Spleen (tissue), 7 donors: ENCODE results near the gene SLC24A3.

Source experiments
- POLR2A ChIP-seq, 3 donors: fragments of 450-650 bp; IDR thresholded peaks; one replicate each; pipeline ENCODE4 v1.5.1; 2017; ENCODE audit warnings: antibody characterized with exemption in 3 of 3, mild to moderate bottlenecking in 1 of 3
- POLR2AphosphoS5 ChIP-seq, 3 donors: sonication (generic); formaldehyde crosslinking; IDR thresholded peaks; one replicate each; pipeline ENCODE4 v1.5.1; 2017; ENCODE audit warnings: antibody characterized with exemption in 3 of 3
- TF ChIP-seq, protein P1 (sequence below), 11 experiments: fragments of 200-600 bp in 7 of 11; fragments of 450-650 bp in 4 of 11; sonication (generic) in 4 of 11; IDR thresholded peaks in 8 of 11; conservative IDR thresholded peaks in 3 of 11; 1 replicate in 7 of 11; 2 replicates in 4 of 11; pipeline versions ENCODE4 v1.4.0 to v1.8.0; 2016 to 2021; ENCODE audit warnings: antibody characterized with exemption in 11 of 11, inconsistent platforms in 4 of 11, mild to moderate bottlenecking in 1 of 11
- donor health status: DM: no; HTN: no; CAD: no; lungs with moderate emphysema.
- donor health status: DM: no; HTN: no; CAD: no.
- donor health status: DM: no; HTN: no; CAD: no.

DNA sequence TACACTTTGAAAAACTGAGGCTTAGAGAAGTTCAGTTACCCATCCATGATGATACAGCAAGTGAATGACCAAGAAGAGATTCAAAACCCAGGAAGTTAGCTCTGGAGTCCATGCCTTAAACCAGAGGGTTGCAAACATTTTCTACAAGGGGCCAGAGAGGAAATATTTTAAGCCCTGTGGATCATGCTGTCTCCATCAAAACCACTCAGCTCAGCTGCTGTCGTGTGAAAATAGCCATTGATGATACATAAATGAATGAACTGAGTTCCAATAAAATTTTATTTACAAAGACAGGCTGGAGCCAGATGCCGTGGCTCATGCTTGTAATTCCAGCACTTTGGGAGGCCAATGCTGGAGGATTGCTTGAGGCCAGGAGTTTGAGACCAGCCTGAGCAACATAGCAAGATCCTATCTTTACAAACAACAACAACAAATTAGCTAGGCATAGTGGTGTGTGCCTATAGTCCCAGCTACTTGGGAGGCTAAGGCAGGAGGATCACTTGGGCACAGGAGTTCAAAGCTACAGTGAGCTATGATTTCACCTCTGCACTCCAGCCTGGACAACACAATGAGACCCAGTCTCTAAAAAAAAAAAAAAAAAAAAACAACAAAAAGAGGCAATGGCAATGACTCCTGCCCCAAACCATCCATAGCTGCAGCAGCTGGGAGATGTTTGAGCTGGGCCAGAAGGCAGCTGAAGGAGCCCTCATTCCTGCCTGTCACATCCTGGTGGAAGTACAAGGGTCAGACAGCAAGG, 501.6 kb downstream of the SLC24A3 start:
- TF ChIP-seq, protein P1, sequence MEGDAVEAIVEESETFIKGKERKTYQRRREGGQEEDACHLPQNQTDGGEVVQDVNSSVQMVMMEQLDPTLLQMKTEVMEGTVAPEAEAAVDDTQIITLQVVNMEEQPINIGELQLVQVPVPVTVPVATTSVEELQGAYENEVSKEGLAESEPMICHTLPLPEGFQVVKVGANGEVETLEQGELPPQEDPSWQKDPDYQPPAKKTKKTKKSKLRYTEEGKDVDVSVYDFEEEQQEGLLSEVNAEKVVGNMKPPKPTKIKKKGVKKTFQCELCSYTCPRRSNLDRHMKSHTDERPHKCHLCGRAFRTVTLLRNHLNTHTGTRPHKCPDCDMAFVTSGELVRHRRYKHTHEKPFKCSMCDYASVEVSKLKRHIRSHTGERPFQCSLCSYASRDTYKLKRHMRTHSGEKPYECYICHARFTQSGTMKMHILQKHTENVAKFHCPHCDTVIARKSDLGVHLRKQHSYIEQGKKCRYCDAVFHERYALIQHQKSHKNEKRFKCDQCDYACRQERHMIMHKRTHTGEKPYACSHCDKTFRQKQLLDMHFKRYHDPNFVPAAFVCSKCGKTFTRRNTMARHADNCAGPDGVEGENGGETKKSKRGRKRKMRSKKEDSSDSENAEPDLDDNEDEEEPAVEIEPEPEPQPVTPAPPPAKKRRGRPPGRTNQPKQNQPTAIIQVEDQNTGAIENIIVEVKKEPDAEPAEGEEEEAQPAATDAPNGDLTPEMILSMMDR (IDR thresholded peaks at IDR 0.05 in 8 of 11, conservative IDR thresholded peaks at IDR 0.05 in 3 of 11), result no peak
- TF ChIP-seq POLR2AphosphoS5 (IDR thresholded peaks at IDR 0.05) (no peak), POLR2A (IDR thresholded peaks at IDR 0.05) (no peak)
